Neural cell (in vitro differentiated cells): ENCODE results near the gene NDUFA12. TPM values are rescaled to one million over a fixed set of nuclear protein-coding genes. Genes with fewer than 3 reads are reported as not detected.

Source experiments
- H2AFZ ChIP-seq: fragments of 200-600, 300-800 bp; sonication (generic), shearing (Covaris generic); 2 replicates; pipeline ENCODE4 v1.6.0; 2014; ENCODE audit warnings: low read depth, mild to moderate bottlenecking, antibody characterized with exemption, low read length, moderate library complexity
- H3F3A ChIP-seq: fragments of 200-600 bp; shearing (Covaris generic); 2 replicates; pipeline ENCODE4 v1.6.1; 2016; ENCODE audit warnings: mild to moderate bottlenecking, moderate library complexity, mixed read lengths, antibody characterized with exemption, low read length; ENCODE audit not compliant: insufficient read depth, poor library complexity, severe bottlenecking
- H3K27ac ChIP-seq: fragments of 200-600, 300-800 bp; sonication (generic), shearing (Covaris generic); 2 replicates; pipeline ENCODE4 v1.5.1; 2014; ENCODE audit warnings: mild to moderate bottlenecking, low read length, moderate library complexity
- H3K27me3 ChIP-seq: fragments of 300-800, 200-600 bp; sonication (generic), shearing (Covaris generic); 2 replicates; pipeline ENCODE4 v1.6.0; 2014; ENCODE audit warnings: mild to moderate bottlenecking, low read depth, low read length, moderate library complexity; ENCODE audit not compliant: insufficient read depth
- H3K36me3 ChIP-seq: fragments of 300-800, 200-600 bp; sonication (generic), shearing (Covaris generic); 2 replicates; pipeline ENCODE4 v1.5.1; 2014; ENCODE audit warnings: mild to moderate bottlenecking, antibody characterized with exemption, low read length, moderate library complexity; ENCODE audit not compliant: insufficient read depth
- H3K4me2 ChIP-seq: fragments of 300-800, 200-600 bp; sonication (generic), shearing (Covaris generic); 2 replicates; pipeline ENCODE4 v1.6.0; 2014; ENCODE audit warnings: mild to moderate bottlenecking, low read length
- H3K4me3 ChIP-seq: fragments of 300-800, 200-600 bp; sonication (generic), shearing (Covaris generic); 2 replicates; pipeline ENCODE4 v1.5.1; 2014; ENCODE audit warnings: mild to moderate bottlenecking, low read length, moderate library complexity
- H3K79me2 ChIP-seq: fragments of 200-600 bp; shearing (Covaris generic); replicated peaks from 2 replicates; pipeline ENCODE4 v1.6.0; 2014; ENCODE audit warnings: mild to moderate bottlenecking, low read length, moderate library complexity; ENCODE audit not compliant: insufficient read depth
- H3K9ac ChIP-seq: fragments of 300-800, 200-600 bp; sonication (generic), shearing (Covaris generic); 2 replicates; pipeline ENCODE4 v1.6.1; 2016; ENCODE audit warnings: mild to moderate bottlenecking, low read length, mixed read lengths
- H3K9me2 ChIP-seq: fragments of 200-600 bp; shearing (Covaris generic); 2 replicates; pipeline ENCODE4 v1.6.1; 2016; ENCODE audit warnings: mild to moderate bottlenecking, low read length, mixed read lengths; ENCODE audit not compliant: insufficient read depth
- H3K9me3 ChIP-seq: fragments of 200-600, 300-800 bp; sonication (generic), shearing (Covaris generic); 2 replicates; pipeline ENCODE4 v1.6.1; 2016; ENCODE audit warnings: mild to moderate bottlenecking, mixed run types, low read length, moderate library complexity, mixed read lengths
- H4K20me1 ChIP-seq: fragments of 200-600 bp; shearing (Covaris generic); 2 replicates; pipeline ENCODE4 v1.6.1; 2016; ENCODE audit warnings: mild to moderate bottlenecking, mixed run types; ENCODE audit not compliant: insufficient read depth
- CTCF ChIP-seq: fragments of 450-650 bp; IDR thresholded peaks from 2 replicates; pipeline ENCODE4 v1.5.1; 2014; ENCODE audit warnings: antibody characterized with exemption, mild to moderate bottlenecking, moderate library complexity; ENCODE audit not compliant: poor library complexity, severe bottlenecking
- EP300 ChIP-seq: fragments of 450-650 bp; conservative IDR thresholded peaks from 2 replicates; pipeline ENCODE4 v1.6.1; 2014; ENCODE audit warnings: antibody characterized with exemption, mild to moderate bottlenecking, moderate library complexity; ENCODE audit not compliant: poor library complexity, severe bottlenecking
- EZH2 ChIP-seq: fragments of 200-600, 300-800 bp; shearing (Covaris generic), sonication (generic); IDR thresholded peaks from 2 replicates; pipeline ENCODE4 v1.6.1; 2014; ENCODE audit warnings: antibody characterized with exemption, low read length, borderline replicate concordance, mild to moderate bottlenecking; ENCODE audit not compliant: insufficient read depth, poor library complexity, severe bottlenecking
- MXI1 ChIP-seq: fragments of 450-650 bp; conservative IDR thresholded peaks from 2 replicates; pipeline ENCODE4 v1.6.1; 2014; ENCODE audit warnings: antibody characterized with exemption, mild to moderate bottlenecking; ENCODE audit not compliant: poor library complexity, severe bottlenecking
- POLR2AphosphoS5 ChIP-seq: IDR thresholded peaks from 2 replicates; pipeline ENCODE4 v1.6.1; 2012
- RAD21 ChIP-seq: fragments of 450-650 bp; conservative IDR thresholded peaks from 2 replicates; pipeline ENCODE4 v1.6.1; 2014; ENCODE audit warnings: antibody characterized with exemption, mild to moderate bottlenecking, moderate library complexity
- REST ChIP-seq: IDR thresholded peaks from 2 replicates; pipeline ENCODE4 v1.6.1; 2012; ENCODE audit warnings: borderline replicate concordance
- SMC3 ChIP-seq: fragments of 450-650 bp; conservative IDR thresholded peaks from 2 replicates; pipeline ENCODE4 v1.6.1; 2014; ENCODE audit warnings: antibody characterized with exemption, mild to moderate bottlenecking, moderate library complexity; ENCODE audit not compliant: poor library complexity
- TAF1 ChIP-seq: IDR thresholded peaks from 2 replicates; pipeline ENCODE4 v1.6.1; 2012; ENCODE audit warnings: low read depth
- polyA minus RNA-seq: library from RNA; depleted of rRNA, polyadenylated mRNA; stranded (reverse); fragments of >200 nt; gene quantifications from 2 replicates; pipeline ENCODE4 v1.2.3, GENCODE V29; 2014
- polyA plus RNA-seq: library from polyadenylated mRNA; depleted of rRNA; stranded (reverse); fragments of >200 nt; gene quantifications from 2 replicates; pipeline ENCODE4 v1.2.3, GENCODE V29; 2014

The NDUFA12 gene
- polyA plus RNA-seq (357 and 381 TPM in 2 replicates), polyA minus RNA-seq (85.9 and 120 TPM in 2 replicates)

DNA sequence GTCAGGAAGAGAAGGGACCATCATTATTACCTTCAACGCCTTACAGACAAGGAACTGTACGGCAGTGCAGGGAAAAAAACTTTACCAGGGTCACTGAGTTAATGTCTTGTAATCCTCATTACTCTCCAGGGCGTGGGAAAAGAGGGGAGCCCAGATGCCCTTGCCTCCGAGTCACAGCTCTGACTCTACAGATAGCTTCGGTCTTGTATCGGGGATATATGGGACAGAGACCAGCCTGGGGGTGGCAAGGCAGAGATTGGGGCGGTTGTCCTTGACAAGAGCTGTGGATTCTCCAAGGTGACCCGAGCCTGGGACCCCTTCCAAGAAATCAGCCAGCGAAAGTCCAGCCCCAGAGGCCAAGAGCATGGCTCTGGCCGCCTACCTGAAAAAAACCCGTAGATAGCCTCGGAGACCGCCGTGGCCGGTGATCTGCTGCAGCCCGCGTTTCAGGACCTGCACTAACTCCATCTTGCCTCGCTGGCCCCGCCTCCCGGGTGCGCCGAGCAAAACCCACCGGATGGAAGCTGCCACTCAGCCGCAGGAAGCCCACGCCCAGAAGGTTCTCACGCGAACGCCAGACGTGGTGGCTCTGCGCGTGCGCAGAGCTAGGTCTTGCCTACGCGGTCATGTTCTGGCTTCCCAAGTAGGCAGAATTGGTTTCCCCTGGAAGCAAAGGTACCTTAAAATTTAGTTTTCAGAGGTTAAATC, at the start of gene NDUFA12:
Gene NDUFA12, minus strand, starts transcription at position 485 of the 708 bp plus-strand sequence. Its CDS starts 17 bp downstream, at position 468.
- H3K9me3 ChIP-seq = peaks cover 5% of the 10 kb centered on the region
- TF ChIP-seq SMC3 (peak; percentile 49), TAF1 (peak; percentile 76), CTCF (no peak), RAD21 (peak; percentile 38), POLR2AphosphoS5 (peak; percentile 92), REST (peak; percentile 76), EZH2 (no peak), MXI1 (peak; percentile 82), EP300 (peak; percentile 34)
- peak within 1 kb of the TSS; percentile 67 for H2AFZ ChIP-seq
- H3K9me2 ChIP-seq = no peaks in the 10 kb centered on the region
- H3F3A ChIP-seq = no peaks in the 10 kb centered on the region
- H3K27ac ChIP-seq = peak within 1 kb of the TSS; percentile 80
- H4K20me1 ChIP-seq = no peaks in the 10 kb centered on the region
- peak within 1 kb of the TSS; percentile 82 for H3K9ac ChIP-seq
- peaks cover 19% of the 10 kb centered on the region for H3K79me2 ChIP-seq
- H3K4me3 ChIP-seq = peak within 1 kb of the TSS; percentile 88
- H3K4me2 ChIP-seq = peak within 1 kb of the TSS; percentile 83
- no peaks in the 10 kb centered on the region for H3K27me3 ChIP-seq
- no peaks in the 10 kb centered on the region for H3K36me3 ChIP-seq

GRCh38 chr12:95051241-95051640, 47.7 kb upstream of the NDUFA12 start:
- H3K36me3 ChIP-seq = peaks cover 6% of the 10 kb centered on the region
- H3K9me2 ChIP-seq = no peaks in the 10 kb centered on the region
- no peak overlapping the region for H3K4me2 ChIP-seq

More at GRCh38 chr12:95051241-95051640, 47.7 kb upstream of the NDUFA12 start:
- Histone ChIP-seq H3K9me3 (no peaks in the 10 kb centered on the region), H3K79me2 (no peaks in the 10 kb centered on the region), H3F3A (no peaks in the 10 kb centered on the region), H3K27ac (no peak overlapping the region), H4K20me1 (no peaks in the 10 kb centered on the region), H3K9ac (no peak overlapping the region), H3K4me3 (no peak overlapping the region), H3K27me3 (no peaks in the 10 kb centered on the region), H2AFZ (no peak overlapping the region)
- TF ChIP-seq RAD21 (no peak), POLR2AphosphoS5 (no peak), EP300 (no peak), SMC3 (no peak), MXI1 (no peak), EZH2 (no peak), CTCF (no peak), TAF1 (no peak), REST (no peak)
